Measurements from ENCODE around the gene DGKH.
"Not testable (repeated sequence)": the region's sequence is repeated elsewhere in the genome, so short reads cannot be mapped to it uniquely, and the experiment has no call there.

The DGKH gene

DNA sequence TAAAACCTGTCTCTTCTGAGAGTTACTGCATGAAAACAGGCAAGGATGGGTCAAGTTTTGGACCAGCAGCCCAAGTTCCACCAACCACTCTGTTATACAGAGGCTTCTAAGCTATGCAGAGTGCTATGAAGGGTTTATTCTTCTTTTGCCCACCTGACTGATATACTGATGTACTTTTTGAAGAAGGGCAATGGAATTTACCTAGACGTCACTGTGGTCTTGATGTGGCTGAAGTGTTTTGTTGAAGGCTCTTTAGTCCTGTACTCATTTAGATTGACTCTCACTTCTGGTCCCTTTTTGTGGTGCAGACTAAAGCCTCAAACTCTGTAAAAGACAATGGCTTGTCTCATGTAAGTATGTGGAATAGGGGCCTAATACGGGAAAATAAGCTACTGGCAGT, 92.0 kb downstream of the DGKH start:
- H3K79me2 ChIP-seq (ENCODE audit: control insufficient read depth, low read length) = no peaks in the 10 kb centered on the region
- peaks cover 5% of the 10 kb centered on the region; the same call in 1 of the 2 replicates for H3K36me3 ChIP-seq (ENCODE audit: control insufficient read depth, low read length)
- TF ChIP-seq EZH2phosphoT487 (IDR thresholded peaks at IDR 0.05; ENCODE audit: borderline replicate concordance, low read length) = no peak
- TF ChIP-seq, protein P1, sequence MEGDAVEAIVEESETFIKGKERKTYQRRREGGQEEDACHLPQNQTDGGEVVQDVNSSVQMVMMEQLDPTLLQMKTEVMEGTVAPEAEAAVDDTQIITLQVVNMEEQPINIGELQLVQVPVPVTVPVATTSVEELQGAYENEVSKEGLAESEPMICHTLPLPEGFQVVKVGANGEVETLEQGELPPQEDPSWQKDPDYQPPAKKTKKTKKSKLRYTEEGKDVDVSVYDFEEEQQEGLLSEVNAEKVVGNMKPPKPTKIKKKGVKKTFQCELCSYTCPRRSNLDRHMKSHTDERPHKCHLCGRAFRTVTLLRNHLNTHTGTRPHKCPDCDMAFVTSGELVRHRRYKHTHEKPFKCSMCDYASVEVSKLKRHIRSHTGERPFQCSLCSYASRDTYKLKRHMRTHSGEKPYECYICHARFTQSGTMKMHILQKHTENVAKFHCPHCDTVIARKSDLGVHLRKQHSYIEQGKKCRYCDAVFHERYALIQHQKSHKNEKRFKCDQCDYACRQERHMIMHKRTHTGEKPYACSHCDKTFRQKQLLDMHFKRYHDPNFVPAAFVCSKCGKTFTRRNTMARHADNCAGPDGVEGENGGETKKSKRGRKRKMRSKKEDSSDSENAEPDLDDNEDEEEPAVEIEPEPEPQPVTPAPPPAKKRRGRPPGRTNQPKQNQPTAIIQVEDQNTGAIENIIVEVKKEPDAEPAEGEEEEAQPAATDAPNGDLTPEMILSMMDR (IDR thresholded peaks at IDR 0.05; ENCODE audit: low read depth, low read length, poor library complexity, severe bottlenecking) = no peak
- H3K4me2 ChIP-seq (ENCODE audit: low read length) = no peak overlapping the region
- H3K27ac ChIP-seq (ENCODE audit: low read depth, low read length) = no peak overlapping the region
- no peaks in the 10 kb centered on the region for H4K20me1 ChIP-seq (ENCODE audit: control insufficient read depth, insufficient read depth, low read depth, low read length)
- no peaks in the 10 kb centered on the region for H3K4me1 ChIP-seq (ENCODE audit: control insufficient read depth, low read length)
- no peaks in the 10 kb centered on the region for H3K27me3 ChIP-seq (ENCODE audit: control insufficient read depth, low read length)
- H3K9me2 ChIP-seq (replicated peaks; ENCODE audit: control insufficient read depth, low read length) = no peaks in the 10 kb centered on the region
- no peaks in the 10 kb centered on the region for H3F3A ChIP-seq (ENCODE audit: control insufficient read depth, insufficient read depth)
- no peak overlapping the region for H3K4me3 ChIP-seq (ENCODE audit: low read length)
- H3K9me3 ChIP-seq (ENCODE audit: control insufficient read depth, insufficient read depth, low read length) = no peaks in the 10 kb centered on the region

DNA sequence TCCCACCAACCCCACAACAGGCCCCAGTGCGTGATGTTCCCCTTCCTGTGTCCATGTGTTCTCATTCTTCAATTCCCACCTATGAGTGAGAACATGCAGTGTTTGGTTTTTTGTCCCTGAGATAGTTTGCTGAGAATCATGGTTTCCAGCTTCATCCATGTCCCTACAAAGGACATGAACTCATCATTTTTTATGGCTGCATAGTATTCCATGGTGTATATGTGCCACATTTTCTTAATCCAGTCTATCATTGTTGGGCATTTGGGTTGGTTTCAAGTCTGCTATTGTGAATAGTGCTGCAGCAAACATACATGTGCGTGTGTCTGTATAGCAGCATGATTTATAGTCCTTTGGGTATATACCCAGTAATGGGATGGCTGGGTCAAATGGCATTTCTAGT, 92.6 kb downstream of the DGKH start:
- H3K4me2 ChIP-seq (ENCODE audit: low read length); H3K9me2 ChIP-seq (replicated peaks; ENCODE audit: control insufficient read depth, low read length); H3F3A ChIP-seq (ENCODE audit: control insufficient read depth, insufficient read depth); H3K9me3 ChIP-seq (ENCODE audit: control insufficient read depth, insufficient read depth, low read length); H3K4me3 ChIP-seq (ENCODE audit: low read length); H3K4me1 ChIP-seq (ENCODE audit: control insufficient read depth, low read length); H3K79me2 ChIP-seq (ENCODE audit: control insufficient read depth, low read length); H3K27ac ChIP-seq (ENCODE audit: low read depth, low read length); H3K36me3 ChIP-seq (ENCODE audit: control insufficient read depth, low read length); H3K27me3 ChIP-seq (ENCODE audit: control insufficient read depth, low read length); H4K20me1 ChIP-seq (ENCODE audit: control insufficient read depth, insufficient read depth, low read depth, low read length): not testable (repeated sequence)

DNA sequence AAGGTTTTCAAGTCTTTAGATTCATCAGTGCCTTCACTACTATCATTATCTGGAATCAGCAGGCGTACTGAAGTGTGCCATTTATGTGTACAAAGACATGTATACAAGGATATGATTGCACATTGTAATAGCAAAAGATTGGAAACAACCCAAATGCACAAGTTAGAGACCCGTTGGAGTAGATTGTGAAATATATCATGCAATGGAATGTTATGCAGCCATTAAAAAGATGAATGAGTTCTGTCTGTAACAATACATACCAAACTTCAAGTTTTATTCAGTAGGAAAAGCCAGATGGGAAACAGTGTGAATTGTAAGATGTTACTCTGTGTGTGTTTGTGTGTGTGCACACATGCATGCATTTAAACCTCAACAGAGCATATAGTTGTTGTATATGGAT, 97.9 kb downstream of the DGKH start:
- no peaks in the 10 kb centered on the region for H3K9me2 ChIP-seq (replicated peaks; ENCODE audit: control insufficient read depth, low read length)
- H3K4me2 ChIP-seq (ENCODE audit: low read length) = no peak overlapping the region
- no peak for TF ChIP-seq EZH2phosphoT487 (IDR thresholded peaks at IDR 0.05; ENCODE audit: borderline replicate concordance, low read length)
- TF ChIP-seq, protein P1 (IDR thresholded peaks at IDR 0.05; ENCODE audit: low read depth, low read length, poor library complexity, severe bottlenecking) = no peak
- H3K4me1 ChIP-seq (ENCODE audit: control insufficient read depth, low read length) = no peaks in the 10 kb centered on the region
- no peaks in the 10 kb centered on the region; the same call in 1 of the 2 replicates for H3K36me3 ChIP-seq (ENCODE audit: control insufficient read depth, low read length)
- no peak overlapping the region for H3K4me3 ChIP-seq (ENCODE audit: low read length)
- H3K27me3 ChIP-seq (ENCODE audit: control insufficient read depth, low read length) = no peaks in the 10 kb centered on the region
- no peak overlapping the region for H3K27ac ChIP-seq (ENCODE audit: low read depth, low read length)
- H3K9me3 ChIP-seq (ENCODE audit: control insufficient read depth, insufficient read depth, low read length) = no peaks in the 10 kb centered on the region
- H3K79me2 ChIP-seq (ENCODE audit: control insufficient read depth, low read length) = no peaks in the 10 kb centered on the region
- no peaks in the 10 kb centered on the region for H3F3A ChIP-seq (ENCODE audit: control insufficient read depth, insufficient read depth)
- H4K20me1 ChIP-seq (ENCODE audit: control insufficient read depth, insufficient read depth, low read depth, low read length) = no peaks in the 10 kb centered on the region

DNA sequence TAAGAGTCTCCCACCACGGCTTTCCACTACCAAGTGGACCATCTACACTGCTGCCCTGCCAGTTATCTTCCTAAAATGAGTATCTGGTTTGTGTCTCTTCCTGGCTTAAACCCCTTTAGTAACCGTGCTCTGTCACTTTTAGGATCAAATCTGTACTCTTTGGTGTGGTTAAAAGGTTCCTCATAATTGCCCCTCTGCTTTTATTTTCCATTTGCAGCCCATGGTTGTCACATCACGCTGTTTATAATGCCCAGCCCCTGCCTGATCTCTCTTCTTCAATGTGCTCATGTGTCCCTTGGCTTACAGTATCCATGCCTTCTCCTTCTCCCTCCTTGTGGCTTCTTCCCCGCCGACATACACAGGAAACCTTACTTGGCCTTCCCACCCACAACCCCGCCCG, 100.1 kb downstream of the DGKH start:
- no peaks in the 10 kb centered on the region for H3K4me1 ChIP-seq (ENCODE audit: control insufficient read depth, low read length)
- no peaks in the 10 kb centered on the region for H4K20me1 ChIP-seq (ENCODE audit: control insufficient read depth, insufficient read depth, low read depth, low read length)
- H3K27me3 ChIP-seq (ENCODE audit: control insufficient read depth, low read length) = no peaks in the 10 kb centered on the region
- H3F3A ChIP-seq (ENCODE audit: control insufficient read depth, insufficient read depth) = no peaks in the 10 kb centered on the region
- no peak overlapping the region for H3K4me3 ChIP-seq (ENCODE audit: low read length)
- H3K27ac ChIP-seq (ENCODE audit: low read depth, low read length) = no peak overlapping the region
- H3K9me2 ChIP-seq (replicated peaks; ENCODE audit: control insufficient read depth, low read length) = no peaks in the 10 kb centered on the region
- no peak for TF ChIP-seq EZH2phosphoT487 (IDR thresholded peaks at IDR 0.05; ENCODE audit: borderline replicate concordance, low read length)
- TF ChIP-seq, protein P1 (IDR thresholded peaks at IDR 0.05; ENCODE audit: low read depth, low read length, poor library complexity, severe bottlenecking) = no peak
- no peaks in the 10 kb centered on the region for H3K79me2 ChIP-seq (ENCODE audit: control insufficient read depth, low read length)
- no peaks in the 10 kb centered on the region; the same call in 1 of the 2 replicates for H3K36me3 ChIP-seq (ENCODE audit: control insufficient read depth, low read length)
- H3K4me2 ChIP-seq (ENCODE audit: low read length) = no peak overlapping the region
- no peaks in the 10 kb centered on the region for H3K9me3 ChIP-seq (ENCODE audit: control insufficient read depth, insufficient read depth, low read length)
